ENCODE results near the gene EPYC.
"Not testable (repeated sequence)": the region's sequence is repeated elsewhere in the genome, so short reads cannot be mapped to it uniquely, and the experiment has no call there.

EPYC gene

GRCh38 chr12:90989686-90990111 is 15.1 kb downstream of the EPYC start:
- no peak for DNase-seq

GRCh38 chr12:90987520-90987919 is 17.3 kb downstream of the EPYC start:
- DNase-seq = no peak

- peak; percentile 76 for DNase-seq
Measured at GRCh38 chr12:90987101-90987500, 17.7 kb downstream of the EPYC start.

- DNase-seq = not testable (repeated sequence)
Measured at GRCh38 chr12:90985331-90985730, 19.4 kb downstream of the EPYC start.

- DNase-seq = no peak
Measured at GRCh38 chr12:90984114-90984513, 20.7 kb downstream of the EPYC start.

- no peak for DNase-seq
Measured at GRCh38 chr12:90982170-90982569, 22.6 kb downstream of the EPYC start.

- peak; percentile 61 for DNase-seq
Measured at GRCh38 chr12:90979951-90980350, 24.8 kb downstream of the EPYC start.

- DNase-seq = no peak
Measured at GRCh38 chr12:90979019-90979418, 25.8 kb downstream of the EPYC start.

GRCh38 chr12:90978117-90978770 is 26.5 kb downstream of the EPYC start:
- peak; percentile 81 for DNase-seq

- DNase-seq = no peak
Measured at GRCh38 chr12:90977224-90977623, 27.5 kb downstream of the EPYC start.

- peak; percentile 84 for DNase-seq
Measured at GRCh38 chr12:90974286-90974685, 30.5 kb downstream of the EPYC start.

GRCh38 chr12:90972226-90972625 is 32.5 kb downstream of the EPYC start:
- peak; percentile 41 for DNase-seq

GRCh38 chr12:90970911-90971310 is 33.9 kb downstream of the EPYC start:
- DNase-seq = no peak

GRCh38 chr12:90970471-90970870 is 34.3 kb downstream of the EPYC start:
- no peak for DNase-seq

- no peak for DNase-seq
Measured at GRCh38 chr12:90969851-90970250, 34.9 kb downstream of the EPYC start.

GRCh38 chr12:90969346-90969745 is 35.4 kb downstream of the EPYC start:
- no peak for DNase-seq

- no peak for DNase-seq
Measured at GRCh38 chr12:90965204-90965603, 39.6 kb downstream of the EPYC start.

- no peak for DNase-seq
Measured at GRCh38 chr12:90964616-90965015, 40.2 kb downstream of the EPYC start.

GRCh38 chr12:90963946-90964345 is 40.8 kb downstream of the EPYC start:
- no peak for DNase-seq

- DNase-seq = no peak
Measured at GRCh38 chr12:90961154-90961553, 43.6 kb downstream of the EPYC start.

- peak; percentile 57 for DNase-seq
Measured at GRCh38 chr12:90959538-90960139, 45.1 kb downstream of the EPYC start.

- no peak for DNase-seq
Measured at GRCh38 chr12:90959032-90959431, 45.7 kb downstream of the EPYC start.

GRCh38 chr12:90958347-90958746 is 46.4 kb downstream of the EPYC start:
- no peak for DNase-seq

- DNase-seq = no peak
Measured at GRCh38 chr12:90954921-90955320, 49.9 kb downstream of the EPYC start, which contains the start of gene CCER1. Gene CCER1 (minus strand): TSS chr12:90955176. CDS start chr12:90954742, 434 bp downstream.

GRCh38 chr12:90954428-90954827 is 50.3 kb downstream of the EPYC start:
- DNase-seq = no peak

All from fibroblast of skin of right biceps (primary cell).